Stimulated activated CD4-positive, alpha-beta T cell treated with anti-CD3 and anti-CD28 coated beads, Interleukin-2, amount 100 ng/mL, for 48 hours (primary cell): ENCODE data around the gene EGFR.
"Not testable (repeated sequence)": the region's sequence is repeated elsewhere in the genome, so short reads cannot be mapped to it uniquely, and the experiment has no call there.

Experiments used
- DNase-seq, 2 donors: peaks; one replicate each; pipeline ENCODE4 v3.0.0-alpha.2; 2020

EGFR gene

DNA sequence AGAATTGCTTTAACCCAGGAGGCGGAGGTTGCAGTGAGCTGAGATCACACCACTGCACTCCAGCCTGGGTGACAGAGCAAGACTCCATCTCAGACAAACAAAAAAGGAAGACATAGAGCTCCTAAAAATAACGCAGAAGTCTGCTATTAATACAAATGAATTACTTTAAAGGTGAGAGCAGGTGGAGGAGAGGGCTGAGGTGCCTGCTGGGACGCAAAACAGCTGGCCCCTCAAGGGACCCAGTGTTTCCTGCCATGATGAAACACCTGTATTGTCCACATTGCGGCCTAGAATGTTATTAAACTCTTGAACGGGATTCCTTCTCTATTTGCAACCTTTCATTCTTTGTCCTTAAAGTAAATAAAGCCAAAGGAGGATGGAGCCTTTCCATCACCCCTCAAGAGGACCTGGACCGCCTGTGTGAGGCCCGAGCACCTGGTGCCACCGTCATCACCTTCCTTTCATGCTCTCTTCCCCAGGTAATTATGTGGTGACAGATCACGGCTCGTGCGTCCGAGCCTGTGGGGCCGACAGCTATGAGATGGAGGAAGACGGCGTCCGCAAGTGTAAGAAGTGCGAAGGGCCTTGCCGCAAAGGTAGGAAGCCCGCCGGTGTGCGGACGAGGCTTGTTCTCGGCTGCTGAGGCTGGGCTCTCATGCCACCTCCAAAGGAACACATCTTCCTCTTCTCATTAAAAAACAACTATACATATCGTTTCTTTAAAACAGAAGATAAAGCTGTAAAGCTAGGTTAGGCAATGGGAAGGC lies 136.7 kb downstream of the EGFR start:
- DNase-seq = no peak

DNA sequence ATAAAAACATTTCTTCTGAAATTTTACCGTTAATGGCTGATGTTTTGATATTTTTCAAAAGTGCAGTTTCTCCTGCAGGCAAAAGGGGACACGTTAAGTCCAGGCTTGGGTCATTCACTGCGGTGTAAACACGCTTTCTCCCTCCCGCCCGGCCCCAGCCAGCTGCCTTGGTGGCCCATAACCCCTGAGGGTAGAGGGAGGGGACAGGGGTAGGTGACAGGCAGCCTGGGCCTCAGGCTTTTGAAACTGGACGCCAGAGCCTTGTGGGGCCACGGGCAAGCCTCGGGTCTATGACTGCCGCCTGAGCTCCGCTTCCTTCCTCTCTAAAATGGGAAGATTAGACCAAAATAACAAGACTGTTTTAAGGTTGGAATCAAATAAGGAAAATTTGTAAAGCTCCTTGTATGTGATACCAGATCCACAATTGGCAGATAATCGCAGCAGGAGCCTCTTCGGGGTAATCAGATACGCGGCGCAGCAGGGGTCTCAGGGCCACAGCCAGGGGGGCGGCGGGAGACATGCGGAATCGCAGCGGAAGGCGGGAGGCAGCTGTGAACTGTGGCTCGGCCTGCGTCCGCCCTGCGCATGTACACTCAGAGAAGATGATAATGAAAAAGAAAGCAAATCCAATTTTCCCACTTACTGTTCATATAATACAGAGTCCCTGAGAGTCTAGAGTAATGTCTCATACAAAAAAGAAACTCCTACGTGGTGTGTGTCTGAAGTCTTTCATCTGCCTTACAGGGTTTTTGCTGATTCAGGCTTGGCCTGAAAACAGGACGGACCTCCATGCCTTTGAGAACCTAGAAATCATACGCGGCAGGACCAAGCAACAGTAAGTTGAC lies 138.3 kb downstream of the EGFR start:
- no peak for DNase-seq

DNA sequence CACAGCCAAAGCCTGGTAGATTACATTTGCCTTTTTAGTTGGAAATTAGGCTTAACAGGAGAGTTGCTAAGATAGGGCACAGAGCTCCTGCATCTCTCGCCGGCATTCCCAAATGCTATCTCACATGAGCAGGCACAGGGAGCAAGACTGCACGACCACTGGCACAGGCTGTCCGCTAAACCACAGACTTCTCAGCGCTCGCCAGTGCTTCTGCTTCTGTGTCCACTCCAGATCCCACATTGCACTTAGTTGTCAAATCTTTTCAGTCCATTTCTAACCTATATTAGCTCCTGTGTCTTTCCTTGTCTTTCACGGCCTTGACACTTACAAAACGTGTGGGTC lies 138.9 kb downstream of the EGFR start:
- DNase-seq = no peak

DNA sequence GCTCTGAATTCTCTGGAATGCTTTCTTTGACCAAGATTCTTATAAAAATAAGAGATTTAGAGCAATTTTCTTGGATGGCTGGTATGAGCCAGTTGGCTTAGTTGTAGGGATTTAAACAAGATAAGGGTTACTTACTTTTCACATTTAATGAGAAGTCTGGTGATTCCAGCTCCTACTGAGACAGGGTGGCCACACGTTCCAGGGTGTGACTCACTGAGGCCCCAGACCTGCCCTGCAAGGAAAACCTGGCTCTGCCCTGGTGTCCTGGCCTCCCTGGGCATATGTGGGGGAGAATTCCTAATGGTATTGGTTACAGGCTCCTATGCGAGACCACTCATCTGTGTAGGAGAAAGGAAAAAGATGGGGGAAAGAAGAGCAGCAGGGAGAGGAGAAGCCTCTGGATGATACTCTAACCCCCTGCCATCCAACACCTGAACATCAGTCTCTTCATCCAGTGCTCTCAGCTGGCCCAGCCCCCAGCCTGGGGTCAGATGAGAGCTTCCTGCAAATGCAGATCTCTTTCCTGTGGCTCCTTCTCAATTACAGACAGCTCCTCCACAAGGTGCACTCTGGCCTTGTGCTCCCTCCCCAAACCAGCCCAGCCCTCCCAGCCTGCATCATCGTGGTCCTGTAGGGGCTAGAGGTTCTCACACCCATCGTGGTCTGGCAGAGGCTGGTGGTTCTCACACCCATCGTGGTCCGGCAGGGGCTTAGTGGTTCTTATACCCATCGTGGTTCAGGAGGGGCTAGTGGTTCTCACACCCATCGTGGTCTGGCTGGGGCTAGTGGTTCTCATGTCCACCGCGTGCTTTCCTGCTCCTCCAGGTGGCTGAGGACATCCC lies 139.9 kb downstream of the EGFR start:
- no peak for DNase-seq

DNA sequence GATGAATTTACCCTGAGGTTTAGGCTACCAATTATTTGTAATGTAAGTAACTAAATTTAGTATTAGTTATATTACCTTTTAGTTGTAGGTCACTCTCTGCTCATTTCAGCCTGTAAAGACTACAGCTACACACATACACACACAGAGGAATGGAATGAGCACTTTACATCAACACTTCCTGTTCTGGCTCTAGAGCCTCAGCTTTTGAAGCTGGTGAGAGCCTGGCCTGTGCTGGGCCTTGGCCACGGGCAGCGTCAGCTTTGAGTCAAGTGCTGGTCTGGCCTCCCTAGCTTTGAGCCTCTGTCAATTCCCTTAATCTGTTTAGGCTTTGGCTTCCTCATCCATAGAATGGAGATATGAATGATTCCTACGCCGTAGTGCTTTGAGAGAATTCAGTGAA lies 141.7 kb downstream of the EGFR start:
- no peak for DNase-seq

DNA sequence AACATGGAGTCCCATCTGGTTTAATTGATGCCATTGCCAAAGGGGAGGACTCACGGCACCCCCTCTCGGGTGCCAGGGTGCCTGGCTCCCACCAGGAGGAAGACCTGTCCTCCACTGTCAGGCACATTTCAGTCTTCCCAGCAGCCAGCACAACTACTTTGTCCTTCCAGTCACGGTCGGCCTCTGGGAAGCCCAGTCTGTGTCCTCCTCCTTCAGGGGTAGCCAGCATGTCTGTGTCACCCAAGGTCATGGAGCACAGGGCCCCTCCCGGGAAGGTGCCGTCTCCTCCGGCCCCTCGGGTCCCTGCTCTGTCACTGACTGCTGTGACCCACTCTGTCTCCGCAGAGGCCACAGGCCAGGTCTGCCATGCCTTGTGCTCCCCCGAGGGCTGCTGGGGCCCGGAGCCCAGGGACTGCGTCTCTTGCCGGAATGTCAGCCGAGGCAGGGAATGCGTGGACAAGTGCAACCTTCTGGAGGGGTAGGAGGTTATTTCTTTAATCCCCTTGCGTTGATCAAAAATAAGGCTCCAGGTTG lies 142.4 kb downstream of the EGFR start:
- DNase-seq = no peak

DNA sequence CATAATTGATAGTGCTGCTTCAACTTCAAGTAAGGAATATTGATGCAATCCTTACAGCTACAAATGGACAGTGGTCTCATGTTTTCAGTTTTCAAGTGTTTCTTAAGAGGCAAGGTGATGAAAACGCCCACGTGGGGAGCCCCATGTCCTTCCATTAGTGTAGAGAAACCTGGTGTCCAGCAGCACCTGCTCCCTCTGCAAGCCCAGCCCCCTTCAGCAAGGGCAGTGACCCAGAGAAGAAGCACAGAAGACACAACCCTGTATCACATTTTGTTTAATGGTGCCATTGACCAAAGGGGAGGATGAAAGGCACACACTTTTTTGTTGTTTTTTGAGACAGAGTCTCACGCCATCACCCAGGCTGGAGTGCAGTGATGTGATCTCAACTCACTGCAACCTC lies 143.7 kb downstream of the EGFR start:
- DNase-seq = no peak

DNA sequence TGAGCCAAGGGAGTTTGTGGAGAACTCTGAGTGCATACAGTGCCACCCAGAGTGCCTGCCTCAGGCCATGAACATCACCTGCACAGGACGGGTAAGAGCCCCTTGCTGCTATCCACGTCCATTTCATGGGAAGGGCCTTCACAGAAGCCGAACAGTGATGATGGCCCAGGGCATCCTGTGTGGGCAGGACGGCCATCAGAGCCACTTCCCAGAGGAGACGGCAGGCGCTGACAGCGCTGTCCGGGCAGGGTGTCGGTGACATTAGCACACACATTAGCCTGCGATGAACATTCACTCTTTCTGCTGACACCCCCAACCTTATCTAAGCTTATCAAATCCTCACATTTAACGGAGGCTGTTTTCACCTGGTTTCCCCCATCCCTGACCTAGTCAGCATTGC lies 144.9 kb downstream of the EGFR start:
- no peak for DNase-seq

DNA sequence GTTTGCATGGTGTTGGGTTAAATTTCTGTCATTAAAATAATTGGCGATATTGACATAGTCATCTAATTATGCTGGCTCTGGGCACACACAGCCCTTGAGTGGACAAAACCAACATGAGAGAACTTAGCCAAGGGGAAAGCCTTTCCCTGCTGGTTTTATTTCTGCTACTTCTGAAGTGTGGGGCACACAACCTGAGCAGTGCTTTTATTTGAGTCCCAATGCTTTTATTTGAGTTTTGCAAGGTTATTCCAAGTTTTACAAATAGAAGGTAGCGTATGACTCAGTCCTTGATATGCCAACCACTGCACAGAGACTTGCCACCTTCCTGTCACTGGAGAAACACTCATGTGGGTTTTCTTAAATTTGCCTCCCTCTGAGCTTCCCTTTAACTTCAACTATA lies 145.7 kb downstream of the EGFR start:
- no peak for DNase-seq

DNA sequence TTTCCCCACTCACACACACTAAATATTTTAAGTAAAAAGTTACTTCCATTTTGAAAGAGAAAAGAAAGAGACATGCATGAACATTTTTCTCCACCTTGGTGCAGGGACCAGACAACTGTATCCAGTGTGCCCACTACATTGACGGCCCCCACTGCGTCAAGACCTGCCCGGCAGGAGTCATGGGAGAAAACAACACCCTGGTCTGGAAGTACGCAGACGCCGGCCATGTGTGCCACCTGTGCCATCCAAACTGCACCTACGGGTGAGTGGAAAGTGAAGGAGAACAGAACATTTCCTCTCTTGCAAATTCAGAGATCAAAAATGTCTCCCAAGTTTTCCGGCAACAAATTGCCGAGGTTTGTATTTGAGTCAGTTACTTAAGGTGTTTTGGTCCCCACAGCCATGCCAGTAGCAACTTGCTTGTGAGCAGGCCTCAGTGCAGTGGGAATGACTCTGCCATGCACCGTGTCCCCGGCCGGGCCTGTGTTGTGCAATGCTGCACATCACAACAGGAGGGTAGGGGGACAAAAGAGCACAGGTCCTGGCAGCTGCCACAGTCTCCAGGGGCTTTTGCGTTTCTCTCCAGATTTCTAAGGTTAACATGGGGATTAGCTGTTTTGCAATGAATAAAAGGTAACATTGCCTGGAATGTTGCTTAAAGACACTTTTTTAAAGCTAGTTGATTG lies 146.5 kb downstream of the EGFR start:
- no peak for DNase-seq

DNA sequence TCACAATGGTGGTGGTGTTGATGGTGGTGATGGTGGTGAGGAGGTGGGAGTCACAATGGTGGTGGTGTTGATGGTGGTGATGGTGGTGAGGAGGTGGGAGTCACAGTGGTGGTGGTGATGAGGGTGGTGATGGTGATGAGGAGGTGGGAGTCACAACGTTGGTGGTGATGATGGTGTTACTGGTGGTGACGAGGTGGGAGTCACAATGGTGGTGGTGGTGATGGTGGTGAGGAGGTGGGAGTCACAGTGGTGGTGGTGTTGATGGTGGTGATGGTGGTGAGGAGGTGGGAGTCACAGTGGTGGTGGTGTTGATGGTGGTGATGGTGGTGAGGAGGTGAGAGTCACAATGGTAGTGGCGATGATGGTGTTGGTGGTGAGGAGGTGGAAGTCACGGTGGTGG lies 148.5 kb downstream of the EGFR start:
- DNase-seq = not testable (repeated sequence)

DNA sequence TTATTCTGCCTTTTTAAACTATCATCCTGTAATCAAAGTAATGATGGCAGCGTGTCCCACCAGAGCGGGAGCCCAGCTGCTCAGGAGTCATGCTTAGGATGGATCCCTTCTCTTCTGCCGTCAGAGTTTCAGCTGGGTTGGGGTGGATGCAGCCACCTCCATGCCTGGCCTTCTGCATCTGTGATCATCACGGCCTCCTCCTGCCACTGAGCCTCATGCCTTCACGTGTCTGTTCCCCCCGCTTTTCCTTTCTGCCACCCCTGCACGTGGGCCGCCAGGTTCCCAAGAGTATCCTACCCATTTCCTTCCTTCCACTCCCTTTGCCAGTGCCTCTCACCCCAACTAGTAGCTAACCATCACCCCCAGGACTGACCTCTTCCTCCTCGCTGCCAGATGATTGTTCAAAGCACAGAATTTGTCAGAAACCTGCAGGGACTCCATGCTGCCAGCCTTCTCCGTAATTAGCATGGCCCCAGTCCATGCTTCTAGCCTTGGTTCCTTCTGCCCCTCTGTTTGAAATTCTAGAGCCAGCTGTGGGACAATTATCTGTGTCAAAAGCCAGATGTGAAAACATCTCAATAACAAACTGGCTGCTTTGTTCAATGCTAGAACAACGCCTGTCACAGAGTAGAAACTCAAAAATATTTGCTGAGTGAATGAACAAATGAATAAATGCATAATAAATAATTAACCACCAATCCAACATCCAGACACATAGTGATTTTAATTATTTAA lies 151.7 kb downstream of the EGFR start:
- DNase-seq = no peak

DNA sequence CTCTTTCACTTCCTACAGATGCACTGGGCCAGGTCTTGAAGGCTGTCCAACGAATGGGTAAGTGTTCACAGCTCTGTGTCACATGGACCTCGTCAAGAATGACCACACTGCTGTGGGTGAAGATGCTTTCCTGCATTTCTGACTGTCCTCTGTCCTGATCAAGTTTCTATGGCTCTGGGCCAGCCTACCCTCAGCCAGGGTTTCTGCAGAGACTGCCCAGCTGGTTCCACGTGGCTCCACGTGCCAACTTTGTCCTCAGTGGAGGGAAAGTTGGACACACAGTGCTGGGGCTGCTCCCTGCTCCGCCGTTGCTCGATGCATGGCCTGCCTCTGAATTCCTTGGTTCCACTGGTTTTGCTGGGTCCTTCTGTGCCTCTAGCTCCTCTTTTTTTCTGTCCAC lies 152.3 kb downstream of the EGFR start:
- no peak for DNase-seq

DNA sequence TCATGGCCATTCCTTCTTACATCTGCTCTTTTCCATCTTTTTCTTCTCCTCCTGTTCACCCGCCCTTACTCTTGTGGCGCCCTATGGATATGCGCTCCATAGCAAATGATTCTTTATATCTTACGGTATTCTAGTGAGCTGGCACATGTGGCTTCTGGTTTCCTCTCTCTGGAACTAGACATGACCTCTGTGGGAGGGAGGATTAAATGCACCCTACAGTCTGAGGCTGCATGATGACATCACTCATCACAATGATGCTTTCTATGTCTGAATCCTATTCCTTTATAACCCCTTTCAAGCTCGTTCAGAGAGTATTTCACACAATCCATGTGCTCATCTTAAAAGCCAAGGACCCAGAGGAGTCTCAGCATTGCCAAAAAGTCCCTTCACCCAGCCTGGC lies 153.3 kb downstream of the EGFR start:
- no peak for DNase-seq

DNA sequence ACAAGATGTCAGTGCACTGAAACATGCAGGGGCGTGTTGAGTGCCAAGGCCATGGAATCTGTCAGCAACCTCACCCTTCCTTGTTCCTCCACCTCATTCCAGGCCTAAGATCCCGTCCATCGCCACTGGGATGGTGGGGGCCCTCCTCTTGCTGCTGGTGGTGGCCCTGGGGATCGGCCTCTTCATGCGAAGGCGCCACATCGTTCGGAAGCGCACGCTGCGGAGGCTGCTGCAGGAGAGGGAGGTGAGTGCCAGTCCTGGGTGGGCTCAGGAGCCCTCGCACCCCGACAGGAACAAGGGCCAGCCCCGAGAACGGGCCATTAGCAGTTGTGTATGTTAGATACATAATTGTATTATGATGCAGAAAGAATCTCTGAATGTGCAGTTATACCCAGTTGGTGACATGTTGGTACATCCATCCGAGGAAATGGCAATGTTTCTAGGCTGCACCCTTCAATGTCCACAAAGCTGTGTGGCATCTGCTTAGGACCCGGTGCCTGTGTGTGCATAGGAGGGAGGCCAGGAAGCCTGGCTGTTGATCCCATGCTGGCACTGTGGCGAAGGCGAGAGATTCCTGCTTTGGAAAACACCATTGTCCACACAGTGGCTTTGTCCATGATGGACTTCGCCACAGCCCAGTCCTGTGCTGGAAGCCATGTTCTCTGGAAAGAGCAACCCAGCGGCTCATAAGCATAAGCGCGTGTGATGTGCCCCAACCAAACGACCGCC lies 154.2 kb downstream of the EGFR start:
- no peak for DNase-seq

DNA sequence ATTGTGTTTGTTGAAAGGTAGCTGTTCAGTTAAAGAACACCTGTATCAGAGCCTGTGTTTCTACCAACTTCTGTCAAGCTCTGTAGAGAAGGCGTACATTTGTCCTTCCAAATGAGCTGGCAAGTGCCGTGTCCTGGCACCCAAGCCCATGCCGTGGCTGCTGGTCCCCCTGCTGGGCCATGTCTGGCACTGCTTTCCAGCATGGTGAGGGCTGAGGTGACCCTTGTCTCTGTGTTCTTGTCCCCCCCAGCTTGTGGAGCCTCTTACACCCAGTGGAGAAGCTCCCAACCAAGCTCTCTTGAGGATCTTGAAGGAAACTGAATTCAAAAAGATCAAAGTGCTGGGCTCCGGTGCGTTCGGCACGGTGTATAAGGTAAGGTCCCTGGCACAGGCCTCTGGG lies 154.9 kb downstream of the EGFR start:
- no peak for DNase-seq

DNA sequence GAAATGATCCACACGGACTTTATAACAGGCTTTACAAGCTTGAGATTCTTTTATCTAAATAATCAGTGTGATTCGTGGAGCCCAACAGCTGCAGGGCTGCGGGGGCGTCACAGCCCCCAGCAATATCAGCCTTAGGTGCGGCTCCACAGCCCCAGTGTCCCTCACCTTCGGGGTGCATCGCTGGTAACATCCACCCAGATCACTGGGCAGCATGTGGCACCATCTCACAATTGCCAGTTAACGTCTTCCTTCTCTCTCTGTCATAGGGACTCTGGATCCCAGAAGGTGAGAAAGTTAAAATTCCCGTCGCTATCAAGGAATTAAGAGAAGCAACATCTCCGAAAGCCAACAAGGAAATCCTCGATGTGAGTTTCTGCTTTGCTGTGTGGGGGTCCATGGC lies 155.6 kb downstream of the EGFR start:
- no peak for DNase-seq

DNA sequence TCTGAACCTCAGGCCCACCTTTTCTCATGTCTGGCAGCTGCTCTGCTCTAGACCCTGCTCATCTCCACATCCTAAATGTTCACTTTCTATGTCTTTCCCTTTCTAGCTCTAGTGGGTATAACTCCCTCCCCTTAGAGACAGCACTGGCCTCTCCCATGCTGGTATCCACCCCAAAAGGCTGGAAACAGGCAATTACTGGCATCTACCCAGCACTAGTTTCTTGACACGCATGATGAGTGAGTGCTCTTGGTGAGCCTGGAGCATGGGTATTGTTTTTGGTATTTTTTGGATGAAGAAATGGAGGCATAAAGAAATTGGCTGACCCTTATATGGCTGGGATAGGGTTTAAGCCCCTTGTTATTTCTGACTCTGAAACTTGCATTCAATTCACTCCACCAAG lies 156.0 kb downstream of the EGFR start:
- DNase-seq = no peak

DNA sequence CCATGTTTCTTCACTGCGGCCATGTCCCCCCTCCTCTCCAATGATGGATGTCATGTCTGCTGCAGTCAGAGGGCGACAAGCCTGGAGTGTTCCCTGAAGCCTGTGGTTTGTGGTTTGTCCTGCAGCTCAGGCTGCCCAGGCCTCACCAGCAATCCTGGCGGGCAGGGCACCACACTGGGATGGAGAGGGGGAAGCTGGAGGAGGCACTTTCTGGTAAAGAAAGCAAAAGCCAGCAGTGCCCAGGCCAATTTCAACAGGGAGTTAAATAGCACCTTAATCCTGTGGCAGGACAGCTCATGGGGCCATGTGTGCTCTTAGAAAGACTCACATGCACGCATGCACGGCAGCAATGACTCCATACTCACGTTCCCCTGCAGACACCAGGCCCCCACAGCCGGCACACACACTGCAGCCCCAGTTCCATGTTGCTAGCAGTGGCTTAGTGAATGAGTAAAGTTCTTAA lies 158.3 kb downstream of the EGFR start:
- no peak for DNase-seq

DNA sequence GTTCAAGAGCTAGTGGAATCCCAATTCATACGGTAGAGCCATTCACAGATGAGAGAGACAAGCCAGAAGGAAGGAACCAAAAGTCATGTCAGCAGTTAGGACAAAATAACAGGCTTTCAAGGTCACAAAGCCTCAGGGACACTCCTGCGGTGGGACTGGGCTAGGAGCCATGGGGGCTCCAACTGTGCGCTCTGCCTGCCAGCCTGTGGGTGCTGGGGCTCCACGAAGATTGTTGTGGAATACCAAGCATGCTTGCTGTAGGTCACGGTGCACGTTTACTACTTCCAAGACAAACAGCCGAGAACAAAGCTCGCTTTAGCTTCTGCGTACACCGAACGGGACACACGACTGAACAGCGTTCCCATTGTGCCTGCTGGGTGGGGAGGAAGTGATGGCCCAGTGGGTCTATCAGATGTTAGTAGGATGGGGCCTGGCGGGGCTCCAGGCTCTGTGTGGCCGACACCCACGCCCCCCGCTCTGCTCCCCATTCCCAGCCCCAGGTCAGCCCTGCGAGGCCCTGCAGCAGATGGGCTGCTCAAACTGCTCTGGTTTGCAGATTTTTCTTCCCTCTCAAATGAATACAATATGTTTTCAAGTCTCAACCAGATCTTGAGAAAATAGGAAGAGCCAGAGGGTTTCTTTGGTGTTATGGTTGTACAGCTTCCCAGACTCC lies 158.9 kb downstream of the EGFR start:
- DNase-seq = no peak
